Endometrial microvascular endothelial cells (primary cell): ENCODE data around the gene NDUFS3. TPM values are rescaled to one million over a fixed set of nuclear protein-coding genes. Genes with fewer than 3 reads are reported as not detected.

ENCODE experiments used
- in situ Hi-C: cut with HindIII; loops from 2 replicates; pipeline ENCODE4 v1.10.0; 2017; ENCODE audit warnings: low sequenced_read_pairs, low pct_unique_long_range_greater_than_20kb; ENCODE audit errors: inconsistent ontology term
- total RNA-seq: library from RNA; depleted of rRNA; stranded (reverse); fragments of >200 nt; gene quantifications from one replicate; pipeline ENCODE4 v1.2.3, GENCODE V29; 2015; ENCODE audit errors: inconsistent ontology term

The NDUFS3 gene
- total RNA-seq, 1 donor from 2014 or later = 78.7 TPM

- in situ Hi-C loops = no loop called here
These were observed 8.3 kb downstream of the NDUFS3 start for GRCh38 chr11:47587039-47587716.

GRCh38 chr11:47587723-47588326 is 9.0 kb downstream of the NDUFS3 start:
- in situ Hi-C loops = no loop called here

DNA sequence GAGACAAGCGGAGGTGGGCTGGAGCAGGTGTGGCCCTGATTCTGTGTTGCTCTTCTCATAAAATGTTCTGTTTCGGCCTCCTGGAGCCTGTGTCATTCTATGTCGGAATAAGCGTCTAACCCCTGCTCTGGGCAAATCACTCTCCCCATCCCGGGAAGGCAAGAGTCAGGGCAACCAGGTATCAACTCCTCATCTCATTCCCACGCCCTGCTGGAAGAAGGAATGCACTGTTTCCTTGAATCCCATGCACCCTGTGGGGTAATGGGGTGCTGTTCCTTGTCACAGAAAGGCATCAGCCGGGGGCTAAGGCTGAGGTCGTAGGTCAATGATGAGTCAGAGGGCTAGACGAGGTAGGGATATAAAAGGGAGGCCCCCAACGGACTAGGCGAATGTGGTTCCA is 10.2 kb downstream of the NDUFS3 start:
- in situ Hi-C loops = no loop called here

GRCh38 chr11:47589584-47589976 is 10.7 kb downstream of the NDUFS3 start:
- in situ Hi-C loops = no loop called here

- in situ Hi-C loops = no loop called here
These were observed 11.3 kb downstream of the NDUFS3 start for GRCh38 chr11:47589977-47590861.

DNA sequence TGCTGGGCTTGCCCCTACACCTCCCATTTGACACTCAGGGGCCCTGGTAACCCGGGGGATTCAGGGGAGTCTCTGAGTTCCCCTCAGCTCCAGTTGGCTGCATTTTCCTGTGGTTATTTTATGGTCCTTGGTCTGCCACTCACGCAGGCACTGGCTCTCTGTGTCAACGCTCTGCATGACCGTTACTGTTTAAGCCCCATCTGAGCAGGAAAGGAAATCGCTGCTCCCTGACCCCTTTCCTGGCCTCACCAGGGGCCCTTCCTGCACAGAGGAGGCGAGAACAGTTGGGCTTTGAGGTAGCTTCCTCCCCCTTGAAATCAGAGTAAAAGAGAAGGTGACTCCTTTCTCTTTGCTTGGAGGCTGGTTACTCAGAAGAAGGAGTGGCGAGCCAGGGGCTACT is 12.9 kb downstream of the NDUFS3 start:
- in situ Hi-C loops = no loop called here

- in situ Hi-C loops = no loop called here
These were observed 13.4 kb downstream of the NDUFS3 start for GRCh38 chr11:47592251-47592650.

GRCh38 chr11:47592970-47593369 is 14.1 kb downstream of the NDUFS3 start:
- in situ Hi-C loops = no loop called here

GRCh38 chr11:47593492-47593933 is 14.6 kb downstream of the NDUFS3 start:
- in situ Hi-C loops = no loop called here

DNA sequence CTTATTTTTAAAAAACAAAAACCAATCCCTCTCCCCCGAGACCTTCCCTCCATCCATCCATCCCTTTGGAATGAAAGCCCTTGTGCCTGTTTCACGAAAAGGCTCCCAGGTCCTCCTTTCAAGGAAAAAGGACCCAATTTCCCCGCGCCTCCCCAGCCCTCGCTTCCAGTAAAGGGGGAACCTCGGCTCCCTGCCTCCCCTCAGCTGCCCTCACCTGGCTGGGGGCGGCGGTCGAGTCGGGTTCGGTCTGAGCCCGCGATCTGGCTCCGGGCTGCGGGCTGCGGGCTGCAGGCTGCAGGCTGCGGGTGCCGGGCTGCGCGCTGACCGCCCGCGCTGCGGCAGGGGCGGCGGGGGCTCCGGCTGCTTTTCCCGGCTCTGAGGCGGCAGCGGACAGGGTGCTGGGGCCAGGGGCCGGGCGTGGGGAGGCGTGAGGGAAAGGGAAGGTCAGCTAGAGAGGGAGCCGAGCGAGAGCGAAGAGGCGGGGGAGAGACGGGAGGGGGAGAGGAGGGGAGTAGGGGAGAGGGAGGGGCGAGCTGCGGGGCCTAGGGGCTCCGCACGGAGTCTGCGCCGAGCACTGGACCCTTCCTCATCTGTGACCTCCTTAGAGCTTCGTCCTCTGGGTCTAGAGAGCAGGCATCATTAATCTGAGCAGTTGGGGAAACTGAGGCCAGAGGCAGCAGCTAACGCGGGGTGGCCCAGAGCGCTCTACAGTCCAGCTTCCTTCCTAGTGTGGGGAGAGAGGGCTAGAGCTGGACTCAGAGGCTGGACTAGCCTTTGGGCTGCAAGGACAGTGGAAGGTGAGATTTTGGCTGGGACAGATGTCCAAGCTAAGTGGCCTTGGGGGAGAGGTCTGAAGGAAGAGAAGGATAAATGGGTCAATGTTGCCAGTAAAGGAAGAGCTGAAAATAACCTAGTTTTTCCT is 15.3 kb downstream of the NDUFS3 start, which contains the start of gene C1QTNF4:
Gene C1QTNF4, minus strand, starts transcription at position 478 of the 922 bp plus-strand sequence. CDS start 3,601 bp downstream, outside the sequence.
- in situ Hi-C loops = no loop called here

DNA sequence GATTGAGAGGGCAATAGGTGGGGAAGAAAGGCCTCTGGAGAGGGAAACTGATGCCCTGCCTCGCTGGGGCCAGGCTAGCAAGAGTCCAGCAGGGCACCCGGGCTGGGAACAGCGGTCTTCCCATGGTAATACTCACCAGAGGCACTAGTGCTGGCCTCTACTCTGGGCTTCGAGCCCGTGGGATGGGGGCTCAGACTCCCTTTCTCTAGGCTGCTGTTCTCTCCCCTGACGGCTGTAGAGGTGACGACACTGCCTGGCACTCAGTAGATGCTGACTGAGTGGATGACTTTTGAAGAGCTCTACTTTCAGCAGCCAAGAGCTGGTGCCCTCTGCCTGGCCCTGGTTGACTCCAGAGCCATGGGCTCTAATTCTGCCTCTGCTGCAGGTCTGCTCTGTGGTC is 16.2 kb downstream of the NDUFS3 start:
- in situ Hi-C loops = no loop called here

GRCh38 chr11:47595967-47596366 is 17.1 kb downstream of the NDUFS3 start:
- in situ Hi-C loops = no loop called here

DNA sequence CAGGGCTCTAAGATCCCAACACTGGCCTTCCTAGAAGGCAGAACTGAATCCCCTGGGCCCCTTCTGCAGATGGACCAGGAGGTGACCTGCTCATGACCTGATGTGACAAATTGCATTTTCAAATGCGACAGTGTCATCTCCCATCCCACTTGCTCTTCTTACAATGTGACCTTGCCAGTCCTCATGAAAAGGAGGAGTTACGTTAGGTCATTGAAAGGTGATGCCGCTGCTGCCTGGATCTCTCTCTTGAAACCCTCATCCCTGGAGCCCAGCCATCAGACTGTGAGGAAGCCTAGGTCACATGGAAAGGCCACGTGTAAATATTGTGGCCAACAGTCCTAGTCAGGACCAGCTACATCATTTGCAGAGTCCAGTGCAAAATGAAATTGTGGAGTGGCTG is 21.0 kb downstream of the NDUFS3 start:
- in situ Hi-C loops = no loop called here

GRCh38 chr11:47603295-47603694 is 24.4 kb downstream of the NDUFS3 start:
- in situ Hi-C loops = no loop called here

DNA sequence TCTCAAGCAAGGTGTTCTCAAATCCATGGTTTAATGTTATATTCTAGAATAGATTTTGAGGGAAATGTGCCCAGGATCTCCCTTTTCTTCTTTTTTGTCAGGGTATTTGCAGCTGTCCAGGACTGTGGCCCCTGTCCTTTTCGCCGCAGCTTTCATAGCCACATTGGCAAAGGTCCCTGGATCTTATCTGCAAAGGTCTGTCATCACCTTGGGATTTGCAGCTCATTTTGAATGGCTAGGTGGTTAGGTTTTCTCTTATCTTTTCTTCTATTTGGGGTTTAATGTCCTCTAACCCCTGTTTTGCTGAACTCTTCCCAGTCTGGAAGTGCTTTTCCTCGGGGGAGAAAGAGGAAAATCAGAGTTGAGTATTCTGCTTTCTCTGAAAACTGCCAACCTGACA is 27.0 kb downstream of the NDUFS3 start:
- in situ Hi-C loops = no loop called here

DNA sequence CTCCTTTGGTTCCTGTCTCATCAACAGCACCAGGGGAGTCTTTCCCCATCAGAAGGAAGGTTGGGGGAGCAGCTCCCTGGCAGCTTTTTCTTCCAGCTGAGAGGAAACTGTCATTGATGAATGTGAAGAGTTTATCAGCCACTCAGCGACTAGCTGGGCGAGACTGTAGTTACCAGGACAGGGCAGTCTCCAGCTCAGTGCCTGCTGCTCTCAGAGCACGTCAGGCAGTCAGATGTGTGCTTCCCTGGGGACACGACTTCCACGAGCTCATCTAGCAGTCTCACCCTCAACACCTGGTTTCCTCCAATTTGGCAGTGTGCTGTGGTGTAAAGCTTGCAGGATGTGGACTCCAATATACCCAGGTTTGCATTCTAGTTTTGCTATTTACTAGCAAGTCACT is 27.9 kb downstream of the NDUFS3 start:
- in situ Hi-C loops = no loop called here

DNA sequence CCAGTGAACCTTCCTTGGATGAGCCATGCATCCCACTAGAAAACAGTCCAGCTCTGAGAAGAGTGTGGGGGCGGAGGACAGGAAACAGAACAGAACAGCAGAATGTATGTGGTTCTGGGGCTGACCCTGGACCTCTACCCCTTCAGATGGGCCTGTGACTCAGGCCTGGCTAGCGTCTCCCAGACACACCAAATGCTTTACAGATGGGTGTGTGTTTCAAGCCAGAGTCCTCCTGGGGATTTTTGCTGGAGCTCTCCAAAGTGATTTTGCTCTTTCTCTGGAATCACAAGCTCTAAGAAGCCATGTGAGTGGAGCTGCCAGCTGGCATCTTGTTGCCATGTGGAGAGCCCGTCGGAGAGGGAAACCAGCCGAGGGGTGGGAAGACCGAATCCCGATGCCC is 28.5 kb downstream of the NDUFS3 start:
- in situ Hi-C loops = no loop called here

GRCh38 chr11:47609675-47610074 is 30.8 kb downstream of the NDUFS3 start:
- in situ Hi-C loops = no loop called here

DNA sequence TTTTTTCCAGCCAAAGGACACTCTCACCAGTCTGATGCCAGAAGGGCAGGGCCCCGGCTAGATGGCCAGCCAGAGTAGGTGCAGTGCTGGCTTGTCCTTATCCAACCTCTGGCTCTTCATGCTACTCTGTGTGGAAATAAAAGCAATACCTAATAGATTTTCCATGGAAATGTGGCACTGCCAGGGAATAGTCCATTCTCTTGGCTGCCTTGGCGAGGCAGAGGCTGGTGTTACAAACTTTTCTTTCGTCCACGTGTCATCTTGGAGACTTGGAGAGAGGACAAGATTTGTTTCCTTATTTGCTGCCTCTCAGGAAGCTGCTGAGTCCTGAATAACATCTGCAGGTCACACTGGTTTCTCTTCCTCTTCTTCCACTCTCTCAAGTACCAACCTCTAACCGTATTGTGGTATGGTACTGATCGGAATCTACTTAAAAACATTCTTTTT is 32.5 kb downstream of the NDUFS3 start:
- in situ Hi-C loops = no loop called here
